Activated naive CD8-positive, alpha-beta T cell treated with anti-CD3 and anti-CD28 coated beads, Interleukin-2, amount 10 ng/mL, durations not matched to agents 7 days and 5 days (primary cell): ENCODE data around the gene ZCCHC12. TPM values are rescaled to one million over a fixed set of nuclear protein-coding genes. Genes with fewer than 3 reads are reported as not detected.

ENCODE experiments used
- ATAC-seq: fragments of 150-1000 bp; cut with Tn5 transposase; one replicate; pipeline ENCODE4 v1.10.0; 2021; ENCODE audit warnings: low read depth, moderate library complexity
- POLR2A ChIA-PET: fragments of 350-600 bp; sonication (Branson Sonifier 250); formaldehyde crosslinking; loops from one replicate; lab custom pipeline; 2021; ENCODE audit warnings: antibody characterized with exemption; lab: Charles Lee
- DNase-seq: peaks from one replicate; pipeline ENCODE4 v3.0.0; 2021
- H3K27ac Mint-ChIP-seq: one replicate; pipeline ENCODE4 v1.8.0; 2022; ENCODE audit warnings: mild to moderate bottlenecking, mixed read lengths
- H3K27me3 Mint-ChIP-seq: one replicate; pipeline ENCODE4 v1.8.0; 2022; ENCODE audit warnings: mild to moderate bottlenecking, moderate library complexity, mixed read lengths
- H3K36me3 Mint-ChIP-seq: one replicate; pipeline ENCODE4 v1.8.0; 2021; ENCODE audit warnings: mild to moderate bottlenecking, mixed read lengths
- H3K4me1 Mint-ChIP-seq: one replicate; pipeline ENCODE4 v1.8.0; 2021; ENCODE audit warnings: mixed read lengths
- H3K4me3 Mint-ChIP-seq: one replicate; pipeline ENCODE4 v1.8.0; 2022; ENCODE audit warnings: mild to moderate bottlenecking, moderate library complexity, mixed read lengths
- H3K9me3 Mint-ChIP-seq: one replicate; pipeline ENCODE4 v1.8.0; 2021; ENCODE audit warnings: mixed read lengths
- total RNA-seq, 2 experiments: library from RNA; stranded (reverse); gene quantifications; one replicate each; pipeline ENCODE4 v1.2.3, GENCODE V29; 2021

The ZCCHC12 gene
- total RNA-seq, 2 experiments from 2014 or later = not detected

GRCh38 chrX:118853596-118853995 lies 30.0 kb downstream of the ZCCHC12 start:
- Mint-ChIP-seq H3K27ac (no peak overlapping the region), H3K4me3 (no peak overlapping the region), H3K27me3 (no peaks in the 10 kb centered on the region), H3K36me3 (no peaks in the 10 kb centered on the region), H3K4me1 (no peaks in the 10 kb centered on the region), H3K9me3 (no peaks in the 10 kb centered on the region)
- ATAC-seq = no peak
- POLR2A ChIA-PET = no interaction called here
- DNase-seq = no peak

- Mint-ChIP-seq H3K36me3 (no peaks in the 10 kb centered on the region), H3K4me1 (no peaks in the 10 kb centered on the region), H3K9me3 (no peaks in the 10 kb centered on the region), H3K4me3 (no peak overlapping the region), H3K27ac (no peak overlapping the region), H3K27me3 (no peaks in the 10 kb centered on the region)
- POLR2A ChIA-PET = no interaction called here
- ATAC-seq (no peak), DNase-seq (no peak)
Observed at GRCh38 chrX:118855681-118856310, 32.2 kb downstream of the ZCCHC12 start.

GRCh38 chrX:118857006-118857405 lies 33.4 kb downstream of the ZCCHC12 start:
- Mint-ChIP-seq H3K27ac (no peak overlapping the region), H3K36me3 (no peaks in the 10 kb centered on the region), H3K4me3 (no peak overlapping the region), H3K9me3 (no peaks in the 10 kb centered on the region), H3K4me1 (no peaks in the 10 kb centered on the region), H3K27me3 (peaks cover 2% of the 10 kb centered on the region)
- DNase-seq (no peak), ATAC-seq (no peak)
- POLR2A ChIA-PET = no interaction called here

- no peak for ATAC-seq
- POLR2A ChIA-PET = no interaction called here
- DNase-seq = no peak
- H3K4me1 Mint-ChIP-seq = no peaks in the 10 kb centered on the region
- peaks cover 2% of the 10 kb centered on the region for H3K27me3 Mint-ChIP-seq
- H3K36me3 Mint-ChIP-seq = no peaks in the 10 kb centered on the region
- no peak overlapping the region for H3K27ac Mint-ChIP-seq
- no peak overlapping the region for H3K4me3 Mint-ChIP-seq
- H3K9me3 Mint-ChIP-seq = no peaks in the 10 kb centered on the region
Observed at GRCh38 chrX:118861338-118861737, 37.7 kb downstream of the ZCCHC12 start.

GRCh38 chrX:118862091-118862490 lies 38.5 kb downstream of the ZCCHC12 start:
- Mint-ChIP-seq H3K27ac (no peak overlapping the region), H3K36me3 (no peaks in the 10 kb centered on the region), H3K9me3 (no peaks in the 10 kb centered on the region), H3K27me3 (peaks cover 5% of the 10 kb centered on the region), H3K4me1 (no peaks in the 10 kb centered on the region), H3K4me3 (no peak overlapping the region)
- ATAC-seq = no peak
- POLR2A ChIA-PET = no interaction called here
- no peak for DNase-seq

- no peaks in the 10 kb centered on the region for H3K36me3 Mint-ChIP-seq
- peaks cover 5% of the 10 kb centered on the region for H3K27me3 Mint-ChIP-seq
- POLR2A ChIA-PET = interaction anchor here (0.6 kb wide), 1 partner anchor 30 kb away, joined by 3 read pairs; no protein-coding TSS in a partner anchor
- no peaks in the 10 kb centered on the region for H3K9me3 Mint-ChIP-seq
- ATAC-seq (no peak), DNase-seq (no peak)
- no peaks in the 10 kb centered on the region for H3K4me1 Mint-ChIP-seq
- no peak overlapping the region for H3K4me3 Mint-ChIP-seq
- H3K27ac Mint-ChIP-seq = no peak overlapping the region
Observed at GRCh38 chrX:118862979-118863378, 39.4 kb downstream of the ZCCHC12 start.

- H3K36me3 Mint-ChIP-seq = no peaks in the 10 kb centered on the region
- H3K4me1 Mint-ChIP-seq = no peaks in the 10 kb centered on the region
- H3K27me3 Mint-ChIP-seq = peaks cover 5% of the 10 kb centered on the region
- no peak overlapping the region for H3K4me3 Mint-ChIP-seq
- no peak for ATAC-seq
- DNase-seq = no peak
- no peak overlapping the region for H3K27ac Mint-ChIP-seq
- H3K9me3 Mint-ChIP-seq = no peaks in the 10 kb centered on the region
- POLR2A ChIA-PET = no interaction called here
Observed at GRCh38 chrX:118864063-118864635, 40.5 kb downstream of the ZCCHC12 start.

GRCh38 chrX:118865231-118865630 lies 41.6 kb downstream of the ZCCHC12 start:
- Mint-ChIP-seq H3K27me3 (peaks cover 5% of the 10 kb centered on the region), H3K27ac (no peak overlapping the region), H3K9me3 (no peaks in the 10 kb centered on the region), H3K4me3 (no peak overlapping the region), H3K4me1 (no peaks in the 10 kb centered on the region), H3K36me3 (no peaks in the 10 kb centered on the region)
- ATAC-seq = no peak
- POLR2A ChIA-PET = no interaction called here
- no peak for DNase-seq

GRCh38 chrX:118867251-118867650 lies 43.6 kb downstream of the ZCCHC12 start:
- Mint-ChIP-seq H3K4me3 (no peak overlapping the region), H3K27ac (no peak overlapping the region), H3K36me3 (no peaks in the 10 kb centered on the region), H3K27me3 (peaks cover 3% of the 10 kb centered on the region), H3K9me3 (no peaks in the 10 kb centered on the region), H3K4me1 (no peaks in the 10 kb centered on the region)
- no peak for ATAC-seq
- DNase-seq = no peak
- POLR2A ChIA-PET = no interaction called here

- Mint-ChIP-seq H3K4me1 (no peaks in the 10 kb centered on the region), H3K27me3 (no peaks in the 10 kb centered on the region), H3K9me3 (no peaks in the 10 kb centered on the region), H3K27ac (no peak overlapping the region), H3K4me3 (no peak overlapping the region), H3K36me3 (no peaks in the 10 kb centered on the region)
- DNase-seq = no peak
- no peak for ATAC-seq
- POLR2A ChIA-PET = no interaction called here
Observed at GRCh38 chrX:118872102-118872566, 48.5 kb downstream of the ZCCHC12 start.

Other genes with a start within 250 kb of the ZCCHC12 start
- under 1 TPM; 0.62 to 0.69 TPM for gene IL13RA1, start 96.2 kb upstream of the ZCCHC12 start, total RNA-seq
- gene LONRF3, start 150.8 kb downstream of the ZCCHC12 start, total RNA-seq = 1 to 10 TPM; 1.6 TPM
- gene CT47C1, start 249.2 kb downstream of the ZCCHC12 start, total RNA-seq = not detected